ENCODE measurements around the gene HES3.

Gene HES3

GRCh38 chr1:6246497-6247467 lies 2.8 kb downstream of the HES3 start:
- DNase-seq = peak; percentile 85 to 87

DNA sequence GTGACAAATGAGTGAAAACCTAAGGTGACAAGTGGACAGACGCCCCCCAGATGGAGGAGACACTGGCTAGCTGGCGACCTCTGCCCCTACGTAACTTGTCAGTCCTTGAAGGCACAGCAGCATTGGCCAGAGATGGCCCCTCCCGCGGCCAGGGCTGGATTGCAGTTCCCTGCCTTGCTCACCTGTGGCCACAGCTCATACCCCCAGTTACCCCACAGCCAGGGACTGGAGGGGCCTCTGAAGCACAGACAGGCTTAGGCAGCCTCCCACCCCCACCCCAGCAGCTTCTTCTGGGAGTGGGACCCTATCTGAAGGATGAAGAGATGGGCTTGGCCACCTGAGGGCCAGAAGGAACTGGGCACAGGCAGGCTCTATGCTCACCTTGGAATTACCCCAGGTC lies 3.7 kb downstream of the HES3 start:
- no peak for DNase-seq

GRCh38 chr1:6248161-6248776 lies 4.3 kb downstream of the HES3 start:
- peak in 1 of 2 experiments; percentile 57 for DNase-seq

- no peak for DNase-seq
These were observed 5.2 kb downstream of the HES3 start for GRCh38 chr1:6248932-6249738.

DNA sequence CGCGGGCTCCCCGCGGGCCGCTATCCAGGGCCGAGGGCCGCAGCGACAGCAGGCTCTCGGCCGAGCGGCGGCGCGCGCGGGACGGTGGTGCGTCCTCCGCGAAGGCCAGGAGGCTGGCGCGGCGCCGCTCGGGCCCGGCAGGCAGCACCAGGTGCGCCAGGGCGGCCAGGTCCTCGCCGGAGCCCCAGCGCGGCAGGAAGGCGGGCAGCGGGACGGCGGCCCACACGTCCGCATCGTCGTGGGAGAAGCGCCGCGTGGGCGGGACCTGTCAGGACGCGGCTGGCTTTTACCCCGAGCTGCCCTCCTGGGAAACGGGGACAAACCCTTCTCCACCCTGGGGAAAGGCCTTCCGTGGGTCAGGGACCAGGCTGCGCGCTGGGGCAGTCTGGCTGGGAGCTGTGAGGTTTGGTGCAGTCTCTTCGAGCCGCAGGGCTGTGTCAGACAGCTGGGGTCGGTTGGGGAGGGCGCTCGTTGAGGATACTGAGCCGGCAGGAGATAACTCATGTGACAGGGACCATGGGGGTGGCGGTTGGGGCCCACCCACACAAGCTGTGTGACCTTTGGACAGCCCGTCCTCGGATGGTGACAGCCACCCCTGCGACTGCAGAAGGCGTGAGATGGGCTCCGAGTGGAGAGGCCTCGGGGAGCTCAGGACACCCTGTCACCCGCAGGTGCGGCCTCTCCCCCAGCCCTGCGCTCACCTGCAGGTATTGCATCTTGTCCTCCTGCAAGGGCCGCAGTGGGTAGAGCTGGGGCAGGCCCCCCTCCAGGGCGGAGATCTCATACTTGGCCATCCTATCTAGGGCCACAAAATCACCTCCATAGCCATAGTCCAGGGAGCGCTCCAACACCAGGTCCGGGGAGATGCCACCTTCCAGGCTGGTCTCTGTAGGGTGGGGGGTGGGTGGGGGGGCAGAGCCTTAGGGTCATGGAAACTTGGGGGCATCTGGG lies 6.0 kb downstream of the HES3 start:
- no peak for DNase-seq

- no peak for DNase-seq
These were observed 7.3 kb downstream of the HES3 start for GRCh38 chr1:6251233-6251632.

GRCh38 chr1:6251681-6252373 lies 7.8 kb downstream of the HES3 start:
- DNase-seq = no peak

GRCh38 chr1:6252374-6252710 lies 8.4 kb downstream of the HES3 start:
- DNase-seq = no peak

GRCh38 chr1:6253380-6253779 lies 9.4 kb downstream of the HES3 start:
- no peak for DNase-seq

DNA sequence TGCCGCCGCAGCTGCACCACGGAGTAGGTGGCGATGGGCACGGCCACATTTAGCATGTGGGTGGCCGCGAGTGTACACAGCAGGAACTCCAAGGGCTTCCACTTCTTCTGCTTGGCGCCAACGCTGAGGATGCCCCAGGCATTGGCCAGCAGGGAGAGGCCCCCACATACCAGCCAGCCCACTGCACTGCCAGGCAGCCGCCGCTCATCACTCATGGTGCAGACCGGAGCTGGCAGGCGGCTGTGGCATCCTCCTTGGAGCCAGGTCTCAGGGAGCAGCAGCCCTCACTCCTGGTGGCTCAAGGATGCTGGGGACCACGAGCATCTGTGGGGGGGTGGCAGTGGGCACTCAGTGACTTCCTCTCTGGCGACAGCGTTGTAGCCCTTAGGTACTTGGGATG lies 10.7 kb downstream of the HES3 start:
- no peak for DNase-seq

DNA sequence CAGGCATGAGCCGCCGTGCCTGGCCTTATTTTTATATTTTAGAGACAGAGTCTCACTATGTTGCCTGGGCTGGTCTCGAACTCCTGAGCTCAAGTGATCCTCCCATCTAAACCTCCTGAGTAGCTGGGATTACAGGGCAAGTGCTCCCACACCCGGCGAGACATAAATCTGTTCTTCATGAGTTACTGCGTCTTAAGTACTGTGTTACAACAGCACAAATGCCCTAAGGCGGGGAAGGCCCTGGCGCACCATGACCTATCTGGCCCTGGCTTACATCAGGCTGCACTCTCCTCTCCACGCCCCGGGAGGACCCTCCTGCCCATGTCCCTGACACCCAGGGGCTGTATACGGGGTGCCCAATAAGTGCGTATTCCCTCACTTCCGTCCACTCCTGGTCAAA lies 12.7 kb downstream of the HES3 start:
- no peak for DNase-seq

GRCh38 chr1:6257541-6258069 lies 13.6 kb downstream of the HES3 start:
- no peak for DNase-seq

GRCh38 chr1:6258675-6259074 lies 14.7 kb downstream of the HES3 start:
- no peak for DNase-seq

GRCh38 chr1:6259491-6260362 lies 15.7 kb downstream of the HES3 start:
- DNase-seq = peak in 1 of 2 experiments; percentile 71

DNA sequence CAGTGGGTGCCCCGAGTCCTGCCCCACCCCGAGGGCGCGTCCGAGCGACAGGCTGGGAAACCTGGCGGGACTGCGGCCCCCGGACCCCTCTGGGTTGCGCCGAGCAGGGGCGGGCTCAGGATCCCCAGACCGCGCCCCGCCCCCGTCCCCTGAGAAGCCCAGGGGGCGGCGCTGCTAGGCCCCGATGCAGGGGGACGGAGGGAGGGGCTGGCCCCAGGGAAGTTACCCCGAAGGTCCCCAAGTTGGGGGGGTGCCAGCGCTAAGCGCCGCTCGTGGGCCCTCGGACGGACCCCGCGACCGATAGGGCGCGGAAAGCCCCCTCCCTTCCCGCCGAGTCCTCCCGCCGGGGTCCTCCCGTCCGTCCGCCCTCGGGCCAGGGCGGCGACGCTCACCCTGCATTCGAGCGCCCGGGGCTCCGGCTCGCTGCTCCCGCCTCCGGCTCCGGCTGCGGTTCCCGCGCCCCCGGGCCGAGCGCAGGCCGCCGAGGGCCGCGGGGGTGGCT lies 16.5 kb downstream of the HES3 start:
- no peak for DNase-seq

DNA sequence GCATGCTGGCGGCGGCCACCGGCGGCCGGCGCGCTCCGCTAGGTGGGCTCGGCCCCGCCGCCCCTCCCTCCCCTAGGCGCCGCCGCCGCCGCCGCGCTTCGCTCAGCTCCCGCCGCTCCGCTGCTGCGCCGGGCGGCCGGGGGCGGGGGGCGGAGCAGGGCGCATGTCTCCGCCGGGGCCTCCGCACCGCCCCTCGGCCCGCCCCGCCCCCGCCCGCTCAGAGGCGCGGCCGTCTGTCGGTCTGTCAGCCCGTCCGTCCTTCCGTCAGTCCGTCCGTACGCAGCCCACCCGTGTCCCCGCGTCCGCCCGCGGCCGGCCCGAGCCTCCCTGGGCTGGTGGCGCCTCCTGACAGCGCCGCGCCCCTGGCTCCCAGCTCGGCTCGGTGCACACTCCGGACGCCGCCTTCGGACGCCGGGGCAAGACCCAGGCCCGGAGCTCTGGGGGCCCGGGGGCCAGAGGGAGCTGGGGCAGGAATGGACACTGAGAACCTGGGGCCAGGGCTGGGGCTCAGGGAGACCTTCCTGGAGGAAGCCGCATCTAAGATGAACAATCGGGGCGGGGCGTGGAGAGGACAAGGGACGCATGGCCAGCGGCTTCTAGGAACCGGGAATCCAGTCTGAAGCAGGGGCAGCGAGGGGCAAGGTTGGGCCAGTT lies 17.1 kb downstream of the HES3 start, which contains the start of gene GPR153:
Gene GPR153 (minus strand): TSS at position 138 of the 654 bp plus-strand sequence. CDS start 6,193 bp downstream, outside the sequence.
- DNase-seq = peak in 1 of 2 experiments; percentile 35

- DNase-seq = no peak
These were observed 17.6 kb downstream of the HES3 start for GRCh38 chr1:6261615-6261995.

DNA sequence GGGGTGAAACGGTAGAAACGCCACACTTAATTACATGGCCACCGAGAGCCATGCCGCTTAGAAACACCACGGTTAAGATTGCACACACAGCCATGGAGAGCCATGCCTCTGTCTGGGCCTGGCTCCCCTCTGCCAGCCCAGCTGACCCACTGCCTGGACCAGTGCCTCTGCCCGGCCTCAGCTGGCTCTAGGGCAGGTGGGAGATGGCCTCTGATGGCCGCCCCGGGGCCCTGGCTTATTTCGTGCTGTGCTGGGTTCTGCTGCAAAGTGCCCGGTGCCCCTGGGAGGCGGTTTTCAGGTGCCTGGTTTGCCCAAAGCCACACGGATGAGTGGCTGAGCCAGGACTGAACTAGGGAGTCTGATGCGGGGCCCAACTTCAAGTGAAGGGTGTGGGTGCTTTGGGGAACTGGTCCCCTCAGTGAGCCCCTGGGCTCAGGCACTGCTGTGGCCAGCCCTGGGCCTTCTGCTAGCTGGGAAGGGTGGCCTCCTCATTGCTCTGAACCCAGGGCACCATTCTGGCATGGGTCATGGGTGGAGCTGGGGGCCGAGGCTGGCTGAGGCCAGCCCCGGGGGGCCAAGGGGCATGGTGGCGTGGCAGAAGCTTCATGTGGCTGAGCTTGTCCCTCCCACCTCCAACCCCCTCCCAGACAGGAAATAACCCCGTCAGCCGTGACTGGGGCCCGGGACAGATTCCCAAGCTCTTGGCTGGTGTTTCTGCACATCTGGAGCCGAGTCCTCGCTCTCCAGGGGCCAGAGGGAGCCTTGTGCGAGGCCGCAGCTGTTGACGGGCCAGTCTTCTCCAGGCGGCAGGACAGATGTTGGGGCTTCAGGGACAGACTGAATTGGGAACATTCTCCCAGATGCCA lies 18.8 kb downstream of the HES3 start:
- no peak for DNase-seq
